A172 (cell line): Measurements from ENCODE around the gene UBXN6. TPM values are rescaled to one million over a fixed set of nuclear protein-coding genes. Genes with fewer than 3 reads are reported as not detected.

Experiments used
- DNase-seq: peaks from one replicate; pipeline ENCODE4 v3.0.0-alpha.2; 2015; ENCODE audit warnings: low spot score
- total RNA-seq: library from RNA; depleted of rRNA; stranded (reverse); fragments of >200 nt; shearing (Covaris generic); gene quantifications from 2 replicates; pipeline ENCODE4 v1.2.3, GENCODE V29; 2014

UBXN6 gene
- total RNA-seq, 1 experiment from 2014 or later = 87.4 TPM

DNA sequence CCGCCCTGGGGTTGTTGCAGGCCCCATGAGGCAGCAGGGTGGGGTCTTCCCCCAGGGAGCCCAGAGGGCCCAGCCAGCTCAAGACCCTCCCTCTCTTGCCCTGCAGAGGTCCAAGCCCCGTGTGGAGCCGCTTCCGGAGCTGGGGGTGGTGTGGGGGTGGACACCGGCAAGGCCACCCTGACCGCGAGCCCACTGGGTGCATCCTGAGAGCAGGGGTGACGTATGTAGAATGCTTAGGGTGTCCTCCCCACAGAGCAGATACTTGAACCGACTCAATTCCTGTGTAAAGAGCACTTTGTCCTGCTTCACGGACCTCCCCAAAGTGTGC is 14.8 kb downstream of the UBXN6 start:
- no peak for DNase-seq

DNA sequence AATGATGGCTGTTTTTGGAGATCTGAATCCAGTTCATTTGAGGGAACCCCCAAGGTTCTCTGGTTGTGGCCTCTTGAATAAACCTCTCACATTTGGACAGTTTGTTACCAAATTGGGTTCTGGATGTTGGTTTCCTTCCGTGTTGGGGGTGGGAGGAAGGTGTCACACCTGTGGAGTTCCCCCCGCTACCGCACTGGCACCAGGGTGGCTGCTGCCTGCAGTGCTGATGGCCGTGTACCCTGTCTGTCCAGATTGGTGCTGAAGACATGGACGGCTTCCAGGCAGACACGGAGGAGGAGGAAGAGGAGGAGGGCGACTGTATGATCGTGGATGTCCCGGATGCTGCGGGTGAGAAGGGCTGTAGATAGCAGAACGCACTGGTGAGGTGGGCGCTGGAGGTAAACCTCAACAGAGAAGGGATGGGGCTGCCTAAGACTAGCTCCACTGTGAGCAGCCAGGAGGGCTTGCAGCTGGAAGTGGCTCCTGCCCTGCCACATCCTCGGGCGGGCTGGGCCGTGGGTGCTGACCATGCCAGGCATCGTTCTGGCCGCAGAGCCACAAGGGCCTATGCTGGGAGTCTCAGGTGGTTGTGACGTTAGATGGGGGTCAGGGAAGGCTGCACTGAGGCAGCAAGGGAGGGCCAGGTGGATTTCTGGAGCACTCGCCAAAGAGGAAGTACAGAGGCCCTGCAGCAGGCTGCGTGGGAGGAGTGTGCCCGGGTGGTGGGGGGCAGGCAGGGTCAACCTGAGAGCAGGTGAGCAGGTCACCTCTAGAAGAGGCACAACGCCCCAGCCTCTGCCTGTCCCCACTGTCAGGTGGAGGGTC is 15.4 kb downstream of the UBXN6 start:
- DNase-seq = no peak

DNA sequence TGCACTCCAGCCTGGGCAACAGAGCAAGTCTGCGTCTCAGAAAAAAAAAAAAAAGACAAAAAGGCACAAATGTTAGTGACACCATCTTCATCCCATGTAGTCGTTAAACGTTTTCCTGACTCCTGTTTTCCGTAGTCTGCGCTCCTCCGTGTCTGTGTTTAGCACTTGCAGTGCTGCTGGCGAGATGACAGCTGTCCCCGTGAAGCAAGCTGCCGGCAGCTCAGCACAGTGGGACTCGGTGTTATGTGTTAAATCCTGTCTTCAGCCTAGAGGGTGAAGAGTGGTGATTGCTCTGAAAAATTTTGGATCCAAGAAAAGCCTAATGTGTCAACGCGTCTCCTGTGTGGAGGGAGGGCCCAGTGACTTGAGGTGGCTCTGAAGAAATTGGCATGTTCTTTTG is 18.4 kb downstream of the UBXN6 start:
- no peak for DNase-seq

DNA sequence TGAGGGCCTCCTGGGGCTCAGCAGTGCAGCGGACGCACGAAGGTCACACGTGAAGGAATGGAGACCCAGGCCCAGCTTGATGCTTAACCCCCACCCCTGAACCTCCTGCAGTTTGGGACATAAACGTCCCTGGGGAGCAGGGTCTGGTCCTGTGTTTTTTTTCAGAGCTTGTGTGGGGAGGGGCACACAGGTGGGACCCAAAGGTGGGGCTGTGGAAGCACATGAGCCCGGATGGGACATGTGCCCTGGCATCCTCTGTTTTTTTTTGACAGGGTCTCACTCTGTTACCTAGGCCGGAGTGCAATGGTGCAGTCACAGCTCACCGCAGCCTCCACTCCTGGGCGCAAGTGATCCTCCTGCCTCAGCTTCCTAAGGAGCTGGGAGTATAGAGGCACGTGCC is 20.5 kb downstream of the UBXN6 start:
- DNase-seq = no peak

DNA sequence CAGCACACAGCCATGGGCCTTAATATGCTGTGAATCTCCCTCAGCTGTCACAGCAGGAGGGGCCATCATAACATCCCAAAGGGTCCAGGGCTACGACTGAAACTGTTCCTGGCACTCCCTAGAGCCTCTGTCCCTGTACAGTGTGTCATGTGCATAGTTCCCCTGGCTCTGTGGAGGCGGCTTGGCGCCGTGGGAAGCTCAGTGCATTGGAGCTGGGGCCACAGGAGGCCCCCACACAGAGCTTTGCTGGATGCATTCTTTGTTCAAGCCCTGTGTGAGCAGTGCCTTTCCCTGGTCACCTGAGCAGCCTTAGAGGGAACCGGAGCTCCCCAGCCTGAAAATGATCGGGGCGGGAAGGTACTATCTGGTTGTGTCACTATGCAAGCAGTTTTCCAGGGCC is 21.4 kb downstream of the UBXN6 start:
- no peak for DNase-seq

DNA sequence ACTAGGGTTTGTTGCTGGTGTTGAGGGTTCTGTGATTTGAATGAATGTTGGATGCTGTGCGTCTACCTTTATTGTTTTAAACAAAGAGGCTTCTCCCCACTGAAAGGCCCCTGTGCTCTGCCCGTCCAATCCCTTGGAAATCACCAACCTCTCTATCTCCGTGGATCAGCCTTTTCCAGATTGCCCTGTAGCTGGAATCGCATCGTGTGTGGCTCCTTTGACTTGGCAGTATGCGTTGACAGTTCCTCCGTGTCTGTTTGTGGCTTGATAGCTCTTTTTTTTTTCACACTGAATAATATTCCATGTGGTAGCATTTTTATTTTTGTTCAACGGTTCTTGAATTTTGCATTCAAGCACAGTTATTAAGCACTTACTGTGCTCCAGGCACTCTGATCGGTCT is 23.2 kb downstream of the UBXN6 start:
- DNase-seq = no peak

DNA sequence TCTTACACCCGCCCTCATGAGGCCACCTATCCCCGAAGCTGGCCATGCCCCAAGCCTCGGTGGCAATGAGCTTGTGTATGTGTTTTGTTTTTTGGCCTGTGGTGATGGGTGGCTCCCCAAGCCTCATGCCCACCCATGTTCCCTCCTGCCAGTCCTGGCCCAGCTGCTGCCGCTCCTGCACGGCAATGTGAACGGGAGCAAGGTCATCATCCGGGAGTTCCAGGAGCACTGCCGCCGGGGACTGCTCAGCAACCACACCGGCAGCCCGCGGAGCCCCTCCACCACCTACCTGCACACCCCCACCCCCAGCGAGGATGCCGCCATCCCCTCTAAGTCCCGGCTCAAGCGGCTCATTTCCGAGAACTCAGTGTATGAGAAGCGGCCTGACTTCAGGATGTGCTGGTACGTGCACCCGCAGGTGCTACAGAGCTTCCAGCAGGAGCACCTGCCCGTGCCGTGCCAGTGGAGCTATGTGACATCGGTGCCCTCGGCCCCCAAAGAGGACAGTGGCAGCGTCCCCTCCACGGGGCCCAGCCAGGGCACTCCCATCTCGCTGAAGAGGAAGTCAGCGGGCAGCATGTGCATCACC is 24.6 kb downstream of the UBXN6 start:
- DNase-seq = no peak

DNA sequence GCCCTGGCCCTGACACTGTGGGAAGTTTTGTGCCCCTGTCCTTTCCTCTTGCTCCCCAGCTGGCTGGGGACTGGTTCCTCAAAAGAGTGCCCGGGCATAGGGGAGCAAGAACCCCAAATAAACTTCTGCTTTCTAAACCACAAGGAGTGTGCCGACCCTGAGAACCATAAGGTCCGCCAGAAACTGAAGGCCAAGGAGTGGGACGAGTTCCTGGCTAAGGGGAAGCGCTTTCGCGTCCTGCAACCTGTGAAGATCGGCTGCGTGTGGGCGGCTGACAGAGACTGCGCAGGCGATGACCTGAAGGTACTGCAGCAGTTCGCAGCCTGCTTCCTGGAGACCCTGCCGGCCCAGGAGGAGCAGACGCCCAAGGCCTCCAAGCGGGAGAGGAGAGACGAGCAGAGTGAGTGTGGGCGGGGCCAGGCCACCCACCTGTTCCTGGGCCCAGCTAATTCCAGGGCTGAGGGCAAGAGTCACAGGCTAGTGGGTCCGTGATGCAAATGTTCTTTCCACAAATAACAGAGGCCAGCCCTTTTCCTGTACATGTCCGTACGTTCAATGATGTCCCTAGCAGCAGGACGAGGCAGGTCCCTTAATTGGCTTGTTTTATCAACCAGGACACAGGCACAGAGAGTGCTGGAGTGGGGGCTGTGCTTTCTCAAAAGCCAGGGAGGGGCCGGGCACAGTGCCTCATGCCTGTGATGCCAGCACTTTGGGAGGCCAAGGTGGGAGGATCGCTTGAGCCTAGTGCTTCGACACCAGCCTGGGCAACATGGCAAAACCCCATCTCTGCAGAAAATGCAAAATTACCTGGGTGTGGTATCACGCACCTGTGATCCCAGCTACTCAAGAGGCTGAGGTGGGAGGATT is 25.6 kb downstream of the UBXN6 start:
- DNase-seq = no peak

DNA sequence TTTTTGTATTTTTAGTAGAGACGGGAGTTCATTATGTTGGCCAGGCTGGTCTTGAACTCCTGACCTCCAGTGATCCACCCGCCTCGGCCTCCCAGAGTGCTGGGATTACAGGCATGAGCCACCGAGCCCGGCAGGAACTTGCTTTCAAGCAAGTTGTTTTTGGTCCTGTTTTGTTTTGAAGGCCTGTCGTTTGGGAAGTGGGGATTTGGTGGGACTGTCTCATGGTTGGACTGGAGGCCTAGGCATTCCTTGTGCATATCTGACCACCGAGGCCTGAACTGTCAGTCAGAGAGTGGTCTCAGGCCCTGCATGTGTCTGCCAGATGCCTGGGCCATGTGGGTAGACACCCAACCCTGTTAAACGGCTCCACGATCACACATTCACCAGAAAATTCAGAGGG is 26.3 kb downstream of the UBXN6 start:
- DNase-seq = no peak

DNA sequence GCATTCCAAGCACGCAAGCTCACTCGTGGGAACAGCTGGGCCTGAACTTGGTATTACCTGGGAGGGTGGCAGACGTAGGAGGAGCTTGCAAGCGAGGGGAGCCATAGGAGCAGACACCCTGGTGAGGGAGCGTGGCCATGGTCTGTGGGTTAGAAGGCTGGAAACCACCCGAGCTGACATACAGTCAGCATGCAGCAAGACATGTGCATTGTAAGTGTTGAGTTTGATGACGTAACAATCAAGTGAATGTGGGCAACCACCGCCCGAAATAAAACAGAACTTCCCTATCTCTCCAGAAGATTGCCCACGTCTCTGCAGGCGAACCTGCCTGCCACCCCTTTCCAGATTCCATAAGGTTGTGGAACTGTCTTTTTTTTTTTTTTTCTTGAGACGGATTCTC is 26.8 kb downstream of the UBXN6 start:
- no peak for DNase-seq

DNA sequence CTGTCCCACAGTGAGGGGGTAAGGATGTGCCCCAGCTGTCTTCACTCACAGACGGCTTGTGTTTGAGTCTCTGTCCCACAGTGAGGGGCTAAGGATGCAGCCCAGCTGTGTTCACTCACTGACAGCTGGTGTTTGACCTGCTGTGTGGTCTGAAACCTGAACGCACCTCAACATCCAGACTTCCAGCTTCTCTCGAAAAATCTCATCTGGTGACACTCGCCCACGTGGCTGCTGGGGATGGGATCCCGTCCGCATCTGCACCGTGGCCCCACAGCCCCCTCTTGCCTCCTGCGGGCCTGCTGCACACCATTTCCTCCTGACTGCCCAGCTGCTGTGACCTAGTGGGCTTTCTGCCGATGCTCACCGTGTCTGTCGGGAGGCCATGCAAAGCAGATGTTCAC is 27.8 kb downstream of the UBXN6 start:
- DNase-seq = no peak

DNA sequence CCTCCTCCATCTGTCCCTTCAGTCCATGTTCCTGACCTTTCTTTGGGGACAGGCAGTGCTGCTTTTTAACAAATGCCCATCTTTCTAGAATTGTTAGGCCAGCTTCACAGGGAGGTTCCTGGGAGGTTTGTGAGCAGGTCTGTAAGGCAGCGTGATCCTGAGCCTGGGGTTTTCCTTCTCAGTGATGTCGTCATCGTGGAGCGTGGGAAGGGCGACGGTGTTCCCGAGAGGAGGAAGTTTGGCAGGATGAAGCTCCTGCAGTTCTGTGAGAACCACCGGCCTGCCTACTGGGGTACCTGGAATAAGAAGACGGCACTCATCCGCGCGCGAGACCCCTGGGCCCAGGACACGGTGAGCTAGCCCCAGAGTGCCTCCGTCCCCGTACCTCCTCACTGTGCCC is 28.3 kb downstream of the UBXN6 start:
- no peak for DNase-seq

DNA sequence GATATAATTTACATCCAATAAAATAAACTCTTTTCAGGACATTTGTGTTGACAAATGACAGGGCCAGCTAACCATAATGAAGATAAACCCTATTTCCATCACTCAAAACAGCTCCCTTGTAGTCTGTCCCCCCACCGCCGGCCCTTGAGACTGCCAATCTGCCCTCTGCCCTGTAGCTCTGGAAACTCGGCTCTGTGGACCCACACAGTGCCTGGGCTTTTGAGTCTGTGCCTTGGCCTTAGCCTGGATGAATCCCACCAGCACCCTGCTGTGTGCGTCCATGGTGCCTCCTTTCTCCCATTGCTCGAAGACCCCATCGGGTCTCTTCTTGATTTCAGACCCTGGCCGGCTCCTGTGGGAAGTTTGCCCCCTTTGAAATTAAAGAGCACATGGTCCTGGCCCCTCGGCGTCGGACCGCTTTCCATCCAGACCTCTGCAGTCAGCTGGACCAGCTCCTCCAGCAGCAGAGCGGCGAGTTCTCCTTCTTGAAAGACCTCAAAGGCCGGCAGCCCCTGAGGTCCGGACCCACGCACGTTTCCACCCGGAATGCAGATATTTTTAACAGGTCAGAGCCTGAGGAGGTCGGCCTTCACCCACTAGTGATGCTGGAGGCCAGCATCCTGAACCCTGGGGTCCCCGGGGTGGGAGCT is 29.1 kb downstream of the UBXN6 start:
- no peak for DNase-seq

DNA sequence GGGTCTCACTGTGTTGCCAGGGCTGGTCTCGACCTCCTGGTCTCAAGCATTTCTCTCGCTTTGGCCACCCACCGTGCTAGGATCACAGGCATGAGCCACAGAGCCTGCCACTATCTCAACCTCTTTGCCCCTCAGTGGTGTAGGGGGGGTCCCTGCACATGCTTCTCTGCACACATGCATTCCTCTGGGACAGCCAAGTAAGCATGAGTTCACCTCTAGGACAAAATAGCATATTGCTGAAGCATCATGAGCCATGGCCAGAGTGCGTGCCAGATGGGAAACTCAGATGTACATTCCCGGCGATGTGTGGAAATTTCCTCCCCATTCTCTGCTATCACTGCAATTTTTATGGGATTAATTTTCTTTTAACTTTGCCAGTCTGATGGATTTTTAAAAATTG is 32.1 kb downstream of the UBXN6 start:
- DNase-seq = no peak

DNA sequence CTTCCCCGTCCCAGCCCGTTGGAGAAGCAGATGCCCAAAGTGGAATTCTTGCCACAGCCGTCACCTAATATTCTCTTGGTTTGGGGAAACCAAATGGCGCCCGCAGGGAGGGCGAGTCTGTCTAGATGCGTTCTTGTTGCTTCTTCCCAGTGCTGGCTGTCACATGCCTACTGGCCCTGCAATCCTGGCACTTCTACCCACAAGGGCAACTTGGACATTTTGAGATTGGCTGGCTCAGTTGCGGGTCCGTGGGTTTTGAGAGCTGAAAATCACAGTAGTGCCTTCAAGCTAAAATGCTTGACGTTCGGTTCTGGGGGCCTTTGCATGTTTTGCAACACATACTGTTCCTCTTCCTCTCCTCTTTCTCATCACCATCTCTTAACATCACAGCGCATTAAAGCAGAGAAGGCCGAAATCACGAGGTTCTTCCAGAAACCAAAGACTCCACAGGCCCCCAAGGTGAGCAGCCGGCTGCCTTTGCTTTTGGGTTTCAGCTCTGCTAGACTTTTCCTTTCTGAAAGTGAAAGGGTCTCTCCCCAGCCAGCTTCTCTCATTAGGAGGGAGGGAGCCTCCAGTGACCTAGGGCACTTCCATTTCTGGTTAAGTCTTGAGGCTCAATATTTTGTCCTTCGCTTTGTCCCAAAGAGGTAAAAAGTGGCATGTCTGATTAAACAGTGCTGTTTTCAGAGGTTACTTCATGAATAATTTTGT is 34.0 kb downstream of the UBXN6 start:
- DNase-seq = no peak

DNA sequence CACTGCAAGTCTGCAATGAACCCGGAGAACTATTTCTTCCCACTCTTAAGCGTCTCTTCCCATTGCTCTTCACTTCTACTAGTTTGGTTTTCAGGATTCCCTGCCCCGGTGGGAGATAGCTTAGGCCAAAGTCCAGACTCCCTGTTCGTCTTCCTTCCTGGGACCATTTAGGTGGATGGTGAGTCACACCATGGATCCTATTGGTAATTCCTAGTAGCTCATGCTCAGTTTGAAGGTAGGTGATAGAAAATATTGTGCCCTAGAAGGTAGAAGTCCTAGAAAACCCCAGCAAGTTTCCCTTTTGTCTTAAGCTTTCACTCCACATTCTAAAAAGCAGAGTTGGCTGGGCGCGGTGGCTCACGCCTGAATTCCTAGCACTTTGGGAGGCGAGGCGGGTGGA is 41.3 kb downstream of the UBXN6 start:
- no peak for DNase-seq

DNA sequence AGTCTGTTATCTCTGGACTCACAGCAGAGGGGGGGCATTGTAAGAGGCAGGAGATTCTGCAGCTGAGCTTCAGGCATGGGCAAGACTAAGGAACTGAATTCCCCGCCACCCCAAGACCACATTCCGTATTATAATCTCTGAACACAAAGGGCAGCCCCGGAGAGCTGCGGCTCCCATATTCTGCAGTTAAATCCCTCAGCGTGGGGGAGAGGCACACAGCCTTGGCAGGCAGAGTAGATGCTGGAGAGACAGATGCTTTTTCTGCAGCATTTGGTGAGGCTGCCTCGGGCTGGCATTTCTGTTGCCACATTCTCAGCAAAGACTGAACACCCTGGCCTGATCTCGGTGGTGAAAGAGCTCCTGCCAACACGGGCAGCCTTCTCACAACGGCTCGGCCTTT is 42.2 kb downstream of the UBXN6 start:
- DNase-seq = no peak

DNA sequence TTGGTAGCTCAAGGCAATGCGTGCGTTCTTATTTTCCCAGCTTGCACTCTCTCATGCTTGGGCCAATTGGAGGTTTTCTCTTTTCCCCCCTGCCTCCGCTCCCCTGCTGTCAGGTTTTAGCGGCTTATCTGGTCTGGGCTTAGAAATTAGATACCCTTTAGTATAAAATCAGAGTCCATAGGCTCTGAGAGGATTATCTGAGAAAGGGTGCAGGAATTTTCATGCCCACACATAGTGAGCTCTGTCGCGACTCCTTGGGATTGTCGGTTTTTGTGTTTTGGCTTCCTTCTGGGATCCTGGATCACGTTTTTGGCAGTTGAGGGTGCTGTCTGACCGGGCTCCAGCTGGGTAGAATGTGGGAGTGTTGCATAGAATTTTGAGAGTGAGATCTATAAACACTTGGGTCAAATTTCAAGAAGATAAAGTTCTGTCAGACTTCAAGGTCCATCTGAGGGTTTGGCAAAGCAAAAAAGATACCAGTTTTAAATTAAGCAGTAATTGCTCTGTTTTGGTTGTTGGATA is 42.7 kb downstream of the UBXN6 start:
- no peak for DNase-seq

DNA sequence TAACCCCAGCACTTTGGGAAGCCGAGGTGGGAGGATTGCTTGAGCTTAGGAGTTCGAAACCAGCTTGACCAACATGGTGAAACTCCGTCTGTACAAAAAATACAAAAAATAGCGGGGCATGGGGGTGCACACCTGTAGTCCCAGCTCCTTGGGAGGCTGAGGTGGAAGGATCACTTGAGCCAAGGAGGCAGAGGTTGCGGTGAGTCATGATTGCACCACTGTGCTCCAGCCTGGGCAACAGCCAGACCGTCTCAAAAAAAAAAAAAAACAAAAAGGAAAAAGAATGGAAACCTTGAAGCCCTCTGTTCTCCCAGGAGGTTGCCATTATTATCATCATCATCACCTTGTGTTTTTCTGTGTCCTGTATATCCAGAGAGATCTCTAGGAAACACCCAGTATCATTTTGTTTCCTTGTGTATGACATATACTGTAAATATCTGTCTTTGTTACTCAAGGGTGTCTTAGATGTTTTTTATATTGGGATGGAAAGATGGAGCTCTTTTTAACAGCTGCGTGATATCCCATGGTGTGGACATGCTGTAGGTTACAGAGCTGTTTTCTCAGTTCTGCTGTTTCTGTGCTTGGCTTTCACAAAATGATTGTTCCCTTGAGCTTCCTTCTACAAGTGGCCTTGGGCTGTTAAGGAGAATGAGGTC is 43.3 kb downstream of the UBXN6 start:
- DNase-seq = no peak

DNA sequence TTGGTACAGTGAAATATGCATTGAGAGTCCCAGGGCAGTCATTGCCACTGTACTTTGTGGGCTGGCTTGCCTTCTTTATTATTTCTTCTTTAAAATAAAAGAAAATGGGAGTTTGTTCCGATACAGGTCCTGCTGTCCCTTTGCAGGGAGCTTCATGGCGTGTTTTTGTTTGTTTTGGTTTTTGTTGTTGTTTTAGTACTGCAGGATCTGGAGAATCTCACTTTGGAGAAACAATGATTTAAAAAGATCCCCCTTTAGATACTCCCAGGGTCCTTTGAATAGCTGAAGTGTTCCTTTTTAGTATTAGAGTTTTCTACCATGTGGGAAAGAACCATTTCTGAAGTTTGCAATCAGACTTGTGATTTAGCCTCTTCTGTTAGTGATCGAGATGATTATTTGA is 44.0 kb downstream of the UBXN6 start:
- DNase-seq = no peak
